ENCODE data around the gene CASK. TPM values are rescaled to one million over a fixed set of nuclear protein-coding genes. Genes with fewer than 3 reads are reported as not detected.

Gene CASK, protein sequence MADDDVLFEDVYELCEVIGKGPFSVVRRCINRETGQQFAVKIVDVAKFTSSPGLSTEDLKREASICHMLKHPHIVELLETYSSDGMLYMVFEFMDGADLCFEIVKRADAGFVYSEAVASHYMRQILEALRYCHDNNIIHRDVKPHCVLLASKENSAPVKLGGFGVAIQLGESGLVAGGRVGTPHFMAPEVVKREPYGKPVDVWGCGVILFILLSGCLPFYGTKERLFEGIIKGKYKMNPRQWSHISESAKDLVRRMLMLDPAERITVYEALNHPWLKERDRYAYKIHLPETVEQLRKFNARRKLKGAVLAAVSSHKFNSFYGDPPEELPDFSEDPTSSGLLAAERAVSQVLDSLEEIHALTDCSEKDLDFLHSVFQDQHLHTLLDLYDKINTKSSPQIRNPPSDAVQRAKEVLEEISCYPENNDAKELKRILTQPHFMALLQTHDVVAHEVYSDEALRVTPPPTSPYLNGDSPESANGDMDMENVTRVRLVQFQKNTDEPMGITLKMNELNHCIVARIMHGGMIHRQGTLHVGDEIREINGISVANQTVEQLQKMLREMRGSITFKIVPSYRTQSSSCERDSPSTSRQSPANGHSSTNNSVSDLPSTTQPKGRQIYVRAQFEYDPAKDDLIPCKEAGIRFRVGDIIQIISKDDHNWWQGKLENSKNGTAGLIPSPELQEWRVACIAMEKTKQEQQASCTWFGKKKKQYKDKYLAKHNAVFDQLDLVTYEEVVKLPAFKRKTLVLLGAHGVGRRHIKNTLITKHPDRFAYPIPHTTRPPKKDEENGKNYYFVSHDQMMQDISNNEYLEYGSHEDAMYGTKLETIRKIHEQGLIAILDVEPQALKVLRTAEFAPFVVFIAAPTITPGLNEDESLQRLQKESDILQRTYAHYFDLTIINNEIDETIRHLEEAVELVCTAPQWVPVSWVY
- 95.7 and 143 TPM in 2 replicates for total RNA-seq
- 80.6 and 82.9 TPM in 2 replicates for polyA plus RNA-seq

DNA sequence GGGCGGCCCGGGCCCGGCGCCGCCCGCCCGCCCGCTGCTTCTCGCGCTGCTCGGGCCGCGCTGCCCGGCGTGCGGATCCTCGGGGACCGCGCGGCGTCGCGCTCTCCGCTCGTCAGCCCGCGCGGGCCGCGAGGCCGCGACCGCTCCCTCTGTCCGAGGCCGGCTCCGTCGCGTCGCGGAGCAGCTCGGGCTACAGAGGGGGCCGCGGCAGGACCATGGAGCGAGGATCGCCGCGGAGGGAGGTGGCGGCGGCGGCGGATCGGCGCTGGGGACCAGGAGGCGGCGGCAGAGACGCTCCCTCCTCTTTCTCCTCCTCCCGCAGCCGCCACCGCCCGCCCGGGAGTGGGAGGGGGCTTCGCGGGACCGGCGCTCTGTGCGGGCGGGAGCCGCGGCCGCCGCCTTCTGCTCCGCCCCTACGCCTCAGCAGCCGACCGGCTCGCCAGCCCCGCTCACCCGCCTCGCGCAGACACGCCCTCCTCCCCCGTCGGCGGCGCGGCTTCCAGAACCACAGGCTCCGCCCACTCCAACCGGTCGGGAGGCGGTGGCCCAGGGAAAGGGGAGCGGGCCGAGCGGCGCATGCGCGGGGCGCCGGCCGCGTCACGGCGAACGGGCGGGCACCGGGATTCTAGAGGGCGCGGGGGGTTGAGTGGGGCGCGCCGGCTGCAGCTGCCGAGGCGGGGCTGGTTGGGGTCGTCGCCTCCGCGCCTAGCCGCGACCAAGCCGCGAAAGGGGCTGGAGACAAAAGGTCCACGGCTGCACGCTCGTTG is at the start of gene CASK:
Gene CASK, minus strand, starts transcription at position 344 of the 767 bp plus-strand sequence. CDS start 566 bp downstream, outside the sequence.
- Histone ChIP-seq H3K36me3 (replicated peaks; ENCODE audit: insufficient read depth, low read depth) (no peaks in the 10 kb centered on the region), H3K9me3 (ENCODE audit: low read depth) (no peaks in the 10 kb centered on the region), H3K79me2 (peaks cover 43% of the 10 kb centered on the region), H3K27ac (peak within 1 kb of the TSS; percentile 95), H3K4me3 (peak within 1 kb of the TSS; percentile 46), H3K9me2 (replicated peaks; ENCODE audit: insufficient read depth) (no peaks in the 10 kb centered on the region), H3K4me2 (peak within 1 kb of the TSS; percentile 77), H4K20me1 (ENCODE audit: insufficient read depth, poor library complexity, severe bottlenecking) (peaks cover 15% of the 10 kb centered on the region), H2AFZ (peak within 1 kb of the TSS; percentile 59), H3K27me3 (no peaks in the 10 kb centered on the region), H3K4me1 (ENCODE audit: insufficient read depth) (no peaks in the 10 kb centered on the region)
- WGBS (ENCODE audit: low lambda C conversion rate, missing lambda C conversion rate): 51% methylated on average over 60 of the region's 123 CpGs
- TF ChIP-seq, protein P1, sequence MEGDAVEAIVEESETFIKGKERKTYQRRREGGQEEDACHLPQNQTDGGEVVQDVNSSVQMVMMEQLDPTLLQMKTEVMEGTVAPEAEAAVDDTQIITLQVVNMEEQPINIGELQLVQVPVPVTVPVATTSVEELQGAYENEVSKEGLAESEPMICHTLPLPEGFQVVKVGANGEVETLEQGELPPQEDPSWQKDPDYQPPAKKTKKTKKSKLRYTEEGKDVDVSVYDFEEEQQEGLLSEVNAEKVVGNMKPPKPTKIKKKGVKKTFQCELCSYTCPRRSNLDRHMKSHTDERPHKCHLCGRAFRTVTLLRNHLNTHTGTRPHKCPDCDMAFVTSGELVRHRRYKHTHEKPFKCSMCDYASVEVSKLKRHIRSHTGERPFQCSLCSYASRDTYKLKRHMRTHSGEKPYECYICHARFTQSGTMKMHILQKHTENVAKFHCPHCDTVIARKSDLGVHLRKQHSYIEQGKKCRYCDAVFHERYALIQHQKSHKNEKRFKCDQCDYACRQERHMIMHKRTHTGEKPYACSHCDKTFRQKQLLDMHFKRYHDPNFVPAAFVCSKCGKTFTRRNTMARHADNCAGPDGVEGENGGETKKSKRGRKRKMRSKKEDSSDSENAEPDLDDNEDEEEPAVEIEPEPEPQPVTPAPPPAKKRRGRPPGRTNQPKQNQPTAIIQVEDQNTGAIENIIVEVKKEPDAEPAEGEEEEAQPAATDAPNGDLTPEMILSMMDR (IDR thresholded peaks at IDR 0.05; ENCODE audit: poor library complexity): no peak
- peak; percentile 96 for DNase-seq (ENCODE audit: low spot score)

DNA sequence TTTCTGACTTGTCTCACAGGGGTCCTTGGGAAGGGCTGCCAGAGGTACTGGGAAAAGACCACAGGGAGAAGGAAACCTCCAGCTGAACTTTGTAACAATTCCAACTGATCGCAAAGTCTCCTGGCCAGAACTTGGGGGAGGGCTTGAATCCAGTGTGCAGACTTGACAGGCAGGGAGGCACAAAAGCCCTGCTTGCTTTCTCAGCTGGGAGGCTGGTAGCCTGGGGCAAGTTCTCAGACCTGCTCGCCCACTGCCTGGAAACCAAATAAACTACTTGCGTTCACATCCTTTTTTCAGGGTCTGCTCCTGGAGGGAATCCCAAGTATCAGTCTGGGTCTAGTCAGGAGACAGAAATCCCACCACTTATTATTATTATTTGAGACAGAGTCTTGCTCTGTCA is 48.0 kb upstream of the CASK start:
- Histone ChIP-seq H3K4me2 (no peak overlapping the region), H2AFZ (no peak overlapping the region), H3K4me3 (no peak overlapping the region), H3K4me1 (ENCODE audit: insufficient read depth) (no peaks in the 10 kb centered on the region), H3K9me2 (replicated peaks; ENCODE audit: insufficient read depth) (no peaks in the 10 kb centered on the region), H3K9me3 (ENCODE audit: low read depth) (no peaks in the 10 kb centered on the region), H3K27ac (no peak overlapping the region), H4K20me1 (ENCODE audit: insufficient read depth, poor library complexity, severe bottlenecking) (peaks cover 3% of the 10 kb centered on the region), H3K27me3 (no peaks in the 10 kb centered on the region), H3K36me3 (replicated peaks; ENCODE audit: insufficient read depth, low read depth) (no peaks in the 10 kb centered on the region), H3K79me2 (no peaks in the 10 kb centered on the region)
- DNase-seq (ENCODE audit: low spot score): no peak
- TF ChIP-seq EZH2phosphoT487 (IDR thresholded peaks at IDR 0.05; ENCODE audit: low read depth, severe bottlenecking, unreplicated experiment): no peak
- TF ChIP-seq, protein P1 (IDR thresholded peaks at IDR 0.05; ENCODE audit: poor library complexity): no peak
- no peak for TF ChIP-seq EZH2 (IDR thresholded peaks at IDR 0.05; ENCODE audit: borderline replicate concordance)
- 61% methylated on average over 3 of the region's 3 CpGs for WGBS (ENCODE audit: low lambda C conversion rate, missing lambda C conversion rate)

DNA sequence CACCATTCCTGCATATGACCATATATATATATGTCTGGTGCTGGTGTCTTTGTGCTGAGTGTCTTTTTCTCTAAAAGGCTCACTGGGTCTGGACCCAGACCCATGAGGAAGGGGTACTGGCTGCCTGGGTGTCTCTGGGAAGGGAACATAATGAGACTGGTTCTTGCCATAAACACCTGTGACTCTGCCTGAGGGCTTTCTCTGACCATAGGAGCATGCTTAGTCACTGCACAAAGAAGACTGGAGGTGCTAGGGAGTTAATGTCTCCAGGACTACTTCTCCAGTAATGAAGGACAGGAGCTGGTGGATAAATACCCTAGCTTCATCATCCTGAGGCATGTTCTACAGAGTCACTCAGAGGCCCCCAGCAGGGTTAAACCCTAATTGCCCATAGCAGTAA is 47.1 kb upstream of the CASK start:
- DNase-seq (ENCODE audit: low spot score): no peak
- no peaks in the 10 kb centered on the region for H3K9me3 ChIP-seq (ENCODE audit: low read depth)
- peaks cover under 1% of the 10 kb centered on the region for H4K20me1 ChIP-seq (ENCODE audit: insufficient read depth, poor library complexity, severe bottlenecking)
- no peak for TF ChIP-seq EZH2 (IDR thresholded peaks at IDR 0.05; ENCODE audit: borderline replicate concordance)
- no peak for TF ChIP-seq EZH2phosphoT487 (IDR thresholded peaks at IDR 0.05; ENCODE audit: low read depth, severe bottlenecking, unreplicated experiment)
- TF ChIP-seq, protein P1 (IDR thresholded peaks at IDR 0.05; ENCODE audit: poor library complexity): no peak
- H3K4me1 ChIP-seq (ENCODE audit: insufficient read depth): no peaks in the 10 kb centered on the region
- H3K36me3 ChIP-seq (replicated peaks; ENCODE audit: insufficient read depth, low read depth): no peaks in the 10 kb centered on the region
- no peaks in the 10 kb centered on the region for H3K79me2 ChIP-seq
- no peak overlapping the region for H3K4me3 ChIP-seq
- no peak overlapping the region for H3K27ac ChIP-seq
- no peaks in the 10 kb centered on the region for H3K9me2 ChIP-seq (replicated peaks; ENCODE audit: insufficient read depth)
- H3K27me3 ChIP-seq: no peaks in the 10 kb centered on the region
- no peak overlapping the region for H2AFZ ChIP-seq
- H3K4me2 ChIP-seq: no peak overlapping the region
